Heart left ventricle (tissue), 13 donors: Measurements from ENCODE around the gene DCTPP1.

Experiments used
- CTCF ChIP-seq, 12 donors: fragments of 200-600 bp; sonication (generic) in 4 of 12; IDR thresholded peaks; one replicate each; pipeline versions ENCODE4 v1.5.0 to v1.8.0; 2018 to 2022; ENCODE audit warnings: antibody characterized with exemption in 12 of 12, mild to moderate bottlenecking in 5 of 12
- POLR2A ChIP-seq, 2 donors: fragments of 450-650 bp; IDR thresholded peaks; one replicate each; pipeline ENCODE4 v1.6.1; 2017; ENCODE audit warnings: antibody characterized with exemption in 2 of 2, mild to moderate bottlenecking in 2 of 2, moderate library complexity in 2 of 2
- donor health status: ischemic (EF 13 %, LVEDD 7.1; RV severe dilation, severe dysfunction).
- donor health status: DM: no; HTN: yes; CAD: no.
- donor health status: DM: no; HTN: no; CAD: no.
- donor health status: ischemic (EF 25% LVEDD 6.9; RV normal size, moderate dysfunction).
- donor health status: ischemic (EF 25% LVEDD 5.7; RV mildly dilated, moderate dysfunction).
- donor health status: ischemic (EF 35%, LVEDD 5.7; RV mildly dilated, moderate dysfunction).
- donor health status: nonischemic (EF 11% LVEDD 7.7; RV severe dilation, severe dysfunction).
- donor health status: DM: yes; HTN: yes; CAD: no.
- donor health status: PGD.
- donor health status: ischemic (EF 29% LVEDD 5.4; RV normal size, mild dysfunction).
- donor health status: nonischemic (EF 23%, LVEDD 6.1; RV moderate dilation, normal function).

GRCh38 chr16:30472328-30472942 lies 42.6 kb upstream of the DCTPP1 start, which contains the start of gene ITGAL:
- TF ChIP-seq CTCF (IDR thresholded peaks at IDR 0.05) (no peak), POLR2A (IDR thresholded peaks at IDR 0.05) (no peak)
